GM12878 (cell line): Measurements from ENCODE around the gene PLA2G15. TPM values are rescaled to one million over a fixed set of nuclear protein-coding genes. Genes with fewer than 3 reads are reported as not detected.

Source experiments
- ATAC-seq: fragments of 200-7000 bp; cut with Tn5 transposase; 3 replicates; pipeline ENCODE4 v1.9.1; 2020; ENCODE audit warnings: mild to moderate bottlenecking, moderate library complexity
- BruUV-seq: library from RNA; stranded (reverse); fragments of 400-500 nt; replicated peaks from 2 replicates; lab custom pipeline; 2021; lab: Mats Ljungman, UMichigan
- CTCF ChIA-PET: fragments of 300-600 bp; sonication (Branson Sonifier 250); formaldehyde crosslinking; extraction: SDS; loops from one replicate; lab custom pipeline; 2021; ENCODE audit warnings: inconsistent platforms; lab: Yijun Ruan, JAX
- POLR2A ChIA-PET: fragments of 350-600 bp; formaldehyde crosslinking; extraction: SDS; loops from one replicate; lab custom pipeline; 2021; ENCODE audit warnings: inconsistent platforms; lab: Charles Lee
- RAD21 ChIA-PET: fragments of 300-600 bp; sonication (Branson Sonifier 250); formaldehyde crosslinking; loops from one replicate; lab custom pipeline; 2023; ENCODE audit warnings: antibody characterized with exemption; ENCODE audit not compliant: unreplicated experiment; lab: Charles Lee
- SMC1A ChIA-PET: fragments of 300-600 bp; sonication (Branson Sonifier 250); formaldehyde crosslinking; loops from one replicate; lab custom pipeline; 2023; ENCODE audit not compliant: unreplicated experiment, uncharacterized antibody; lab: Charles Lee
- DNase-seq: peaks from one replicate; pipeline ENCODE4 v3.0.0-alpha.2; 2011; ENCODE audit warnings: low read depth, low spot score
- FAIRE-seq: peaks from 3 replicates; lab custom pipeline; 2011; peaks lifted over from hg19 to GRCh38; lab: Jason Lieb, UNC
- H2AFZ ChIP-seq: 2 replicates; pipeline ENCODE4 v1.6.0; 2011; ENCODE audit warnings: low read depth, low read length, control low read depth; ENCODE audit not compliant: control insufficient read depth
- H3K27ac ChIP-seq: 2 replicates; pipeline ENCODE4 v1.5.1; 2011; ENCODE audit warnings: control low read depth; ENCODE audit not compliant: control insufficient read depth, insufficient read depth
- H3K27me3 ChIP-seq, 2 experiments: replicated peaks in 1 of 2; 2 replicates each; pipeline versions ENCODE4 v1.6.0 to v1.6.1; 2011; ENCODE audit warnings: low read length in 1 of 2; ENCODE audit not compliant: control insufficient read depth in 2 of 2, insufficient read depth in 2 of 2
- H3K36me3 ChIP-seq, 2 experiments: 2 replicates each; pipeline ENCODE4 v1.5.1; 2011; ENCODE audit warnings: low read length in 1 of 2; ENCODE audit not compliant: control insufficient read depth in 2 of 2, insufficient read depth in 2 of 2
- H3K4me1 ChIP-seq: 2 replicates; pipeline ENCODE4 v1.6.1; 2011; ENCODE audit warnings: mild to moderate bottlenecking, low read length, moderate library complexity, mixed read lengths; ENCODE audit not compliant: control insufficient read depth, insufficient read depth
- H3K4me2 ChIP-seq: 2 replicates; pipeline ENCODE4 v1.6.0; 2011; ENCODE audit warnings: control low read depth; ENCODE audit not compliant: control insufficient read depth, insufficient read depth
- H3K4me3 ChIP-seq: fragments of 200-600 bp; sonication (generic); 2 replicates; pipeline ENCODE4 v1.5.1; 2016
- H3K79me2 ChIP-seq: 2 replicates; pipeline ENCODE4 v1.6.0; 2011; ENCODE audit warnings: low read length; ENCODE audit not compliant: control insufficient read depth, insufficient read depth
- H3K9ac ChIP-seq: 2 replicates; pipeline ENCODE4 v1.8.0; 2011; ENCODE audit warnings: low read length, control low read depth, mixed read lengths; ENCODE audit not compliant: control insufficient read depth, insufficient read depth
- H3K9me3 ChIP-seq: replicated peaks from 3 replicates; pipeline ENCODE4 v1.5.1; 2011; ENCODE audit warnings: mild to moderate bottlenecking, low read length; ENCODE audit not compliant: control insufficient read depth, insufficient read depth
- H4K20me1 ChIP-seq: 2 replicates; pipeline ENCODE4 v1.6.0; 2011; ENCODE audit not compliant: control insufficient read depth, insufficient read depth
- BHLHE40 ChIP-seq, 2 experiments: fragments of 450-650 bp in 1 of 2; IDR thresholded peaks; 2 replicates each; pipeline ENCODE4 v1.6.1; 2011 to 2017; ENCODE audit warnings: low read depth in 2 of 2, borderline replicate concordance in 1 of 2, improper control_type of control experiment in 1 of 2, low read length in 1 of 2, mild to moderate bottlenecking in 1 of 2
- CHD2 ChIP-seq: IDR thresholded peaks from 2 replicates; pipeline ENCODE4 v1.6.1; 2011; ENCODE audit warnings: low read depth, low read length, improper control_type of control experiment, borderline replicate concordance
- CUX1 ChIP-seq: IDR thresholded peaks from 2 replicates; pipeline ENCODE4 v1.6.1; 2012; ENCODE audit warnings: improper control_type of control experiment, low read depth, low read length; ENCODE audit not compliant: insufficient replicate concordance
- ELK1 ChIP-seq: IDR thresholded peaks from 2 replicates; pipeline ENCODE4 v1.6.1; 2012; ENCODE audit warnings: low read depth, low read length, improper control_type of control experiment
- GATAD2B ChIP-seq: fragments of 450-650 bp; conservative IDR thresholded peaks from 2 replicates; pipeline ENCODE4 v1.6.1; 2017; ENCODE audit warnings: low read depth, mild to moderate bottlenecking, moderate library complexity
- MEF2B ChIP-seq: fragments of 450-650 bp; IDR thresholded peaks from 2 replicates; pipeline ENCODE4 v1.6.1; 2018; ENCODE audit warnings: mild to moderate bottlenecking, moderate library complexity; ENCODE audit not compliant: partially characterized antibody, poor library complexity, severe bottlenecking
- PAX5 ChIP-seq: IDR thresholded peaks from 2 replicates; pipeline ENCODE4 v1.6.1; 2011; ENCODE audit warnings: low read depth, low read length, borderline replicate concordance
- REST ChIP-seq: IDR thresholded peaks from 2 replicates; pipeline ENCODE4 v1.6.1; 2012; ENCODE audit warnings: mild to moderate bottlenecking, low read depth, low read length
- RFX5 ChIP-seq: IDR thresholded peaks from 2 replicates; pipeline ENCODE4 v1.6.1; 2011; ENCODE audit warnings: low read depth, low read length, improper control_type of control experiment
- STAT3 ChIP-seq: IDR thresholded peaks from 2 replicates; pipeline ENCODE4 v1.6.1; 2011; ENCODE audit warnings: low read depth, low read length, improper control_type of control experiment
- YY1 ChIP-seq: IDR thresholded peaks from 2 replicates; pipeline ENCODE4 v1.6.1; 2011; ENCODE audit warnings: low read depth, mild to moderate bottlenecking, low read length
- WGBS: methylation state at CpG from one replicate; pipeline ENCODE4 v1.1.6; 2016; ENCODE audit warnings: low lambda C conversion rate; ENCODE audit not compliant: insufficient replicate concordance, insufficient coverage; ENCODE audit errors: missing lambda C conversion rate; 5-methylcytosine and 5-hydroxymethylcytosine counted together
- in situ Hi-C: fragments of 300-500 bp; cut with MboI; formaldehyde crosslinking; loops from 9 replicates; pipeline ENCODE4 v1.14.3; 2018; ENCODE audit warnings: mixed read lengths
- intact Hi-C: fragments of 100-400 bp; cut with micrococcal nuclease; formaldehyde crosslinking; loops from one replicate; pipeline ENCODE4 v1.14.2; 2022; ENCODE audit not compliant: unreplicated experiment
- polyA plus RNA-seq, 11 experiments: library from polyadenylated mRNA; depleted of rRNA in 4 of 11; unstranded in 6 of 11; stranded (reverse) in 5 of 11; fragments of >200 nt; fragmentation: Nextera tagmentation in 4 of 11; fragmentation: Illumina TruSeq in 1 of 11; extraction: Ambion mirVana in 4 of 11; extraction: Trizol in 1 of 11; gene quantifications; 1 replicate in 1 of 11; 2 replicates in 10 of 11; pipeline versions ENCODE4 v1.2.1 to v1.2.3, GENCODE V29; 2011 to 2016; ENCODE audit warnings: inconsistent platforms in 2 of 11, missing spikeins in 2 of 11, low read depth in 1 of 11
- total RNA-seq, 4 experiments: library from RNA; depleted of rRNA in 3 of 4; stranded (reverse); fragments of >200 nt in 3 of 4; fragmentation: Illumina TruSeq in 1 of 4; extraction: Trizol in 1 of 4; gene quantifications; 2 replicates each; pipeline versions ENCODE4 v1.2.1 to v1.2.3, GENCODE V29; 2013 to 2021

Gene PLA2G15
- total and polyA plus RNA-seq, 10 of the 15 experiments (the other 5 are each of a cell fraction or from before 2014, with no cell fraction given) = 0.31 to 9.4 (median 6.8) TPM

GRCh38 chr16:68235108-68235886 lies 9.9 kb upstream of the PLA2G15 start:
- 85% methylated on average over 65 of the region's 73 CpGs for WGBS
- intact Hi-C loops (no loop called here), in situ Hi-C loops (no loop called here)
- Histone ChIP-seq H3K4me2 (peak overlapping the region; percentile 98; the same call in 1 of the 2 replicates), H3K9ac (no peak overlapping the region), H3K4me3 (no peak overlapping the region; the same call in 1 of the 2 replicates), H3K9me3 (no peaks in the 10 kb centered on the region), H3K27me3 (no peaks in the 10 kb centered on the region), H3K4me1 (peaks cover 11% of the 10 kb centered on the region), H3K79me2 (no peaks in the 10 kb centered on the region), H3K27ac (no peak overlapping the region), H4K20me1 (no peaks in the 10 kb centered on the region), H2AFZ (no peak overlapping the region), H3K36me3 (peaks cover 1 to 2% of the 10 kb centered on the region in 2 experiments; a peak in 1 of 4 replicates)
- ChIA-PET CTCF (interaction anchor here (1.1 kb wide), 1 partner anchor 26 kb away, joined by 4 read pairs; no protein-coding TSS in a partner anchor), RAD21 (no interaction called here), POLR2A (interaction anchor here (0.6 to 1.0 kb wide), 3 partner anchors 9 to 488 kb away, joined by 3 to 4 read pairs (median 3); no protein-coding TSS in a partner anchor), SMC1A (no interaction called here)
- ATAC-seq (no peak), FAIRE-seq (no peak), DNase-seq (no peak)
- no TSS peak for BruUV-seq
- no peak for TF ChIP-seq REST
- no peak for TF ChIP-seq BHLHE40 (IDR thresholded peaks at IDR 0.05; ENCODE audit: borderline replicate concordance in 1 of 2, low read depth in 2 of 2, low read length in 1 of 2)
- no peak for TF ChIP-seq PAX5
- no peak for TF ChIP-seq RFX5
- no peak for TF ChIP-seq ELK1
- TF ChIP-seq MEF2B = no peak
- no peak for TF ChIP-seq CHD2
- no peak for TF ChIP-seq CUX1
- TF ChIP-seq YY1 = no peak
- TF ChIP-seq GATAD2B = no peak
- TF ChIP-seq STAT3 = no peak
